Measurements from ENCODE around the gene PRELP. TPM values are rescaled to one million over a fixed set of nuclear protein-coding genes. Genes with fewer than 3 reads are reported as not detected.

PRELP gene
- total and polyA plus RNA-seq, 9 of the 15 experiments (the other 6 are each of a cell fraction or from before 2014, with no cell fraction given) = 0.04 TPM; not detected in 8

DNA sequence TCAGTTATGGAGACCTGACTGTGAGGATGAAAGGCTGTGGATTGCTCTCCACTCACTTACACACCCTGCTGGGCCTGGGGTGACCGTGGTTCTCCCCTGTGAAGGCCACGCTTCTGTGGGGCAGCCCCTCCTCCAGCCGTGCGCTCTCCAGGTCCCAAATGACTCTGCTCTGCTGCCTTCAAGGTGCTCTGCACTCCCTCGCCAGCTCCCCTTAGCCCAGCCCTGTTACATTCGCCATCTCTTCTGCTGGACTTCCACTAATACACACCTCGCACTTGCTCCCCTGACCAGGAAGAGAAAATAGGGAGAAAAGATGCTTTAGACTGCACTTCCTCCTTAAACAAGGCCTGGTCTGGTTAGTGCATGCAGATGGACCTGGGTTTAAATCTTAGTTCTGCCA lies 42.9 kb downstream of the PRELP start:
- CTCF ChIA-PET (ENCODE audit: low intra/inter-chr PET ratio) = no interaction called here
- 2% methylated on average over 7 of the region's 7 CpGs for WGBS (ENCODE audit: insufficient coverage, low coverage, missing lambda C conversion rate)
- POLR2A ChIA-PET = interaction anchor here (0.9 to 1.3 kb wide), 2 partner anchors 9 to 31 kb away, joined by 3 read pairs; no protein-coding TSS in a partner anchor
- no TSS peak for BruUV-seq (replicated peaks)
- intact Hi-C loops (cut with micrococcal nuclease) = no loop called here
- Histone ChIP-seq H3K9me1 (ENCODE audit: control insufficient read depth, insufficient read depth, low read length) (no peaks in the 10 kb centered on the region), H4K20me1 (replicated peaks; ENCODE audit: control insufficient read depth, insufficient read depth, low read length) (peaks cover 18% of the 10 kb centered on the region), H3K27me3 (ENCODE audit: control insufficient read depth in 2 of 2, insufficient read depth in 2 of 2, low read length in 2 of 2) (peaks cover 56 to 97% of the 10 kb centered on the region in 2 experiments), H3K9ac (ENCODE audit: insufficient read depth in 1 of 2, low read depth in 2 of 2, low read length in 2 of 2) (no peak overlapping the region), H3K36me3 (ENCODE audit: control insufficient read depth, insufficient read depth, low read length) (no peaks in the 10 kb centered on the region), H3K4me3 (no peak overlapping the region), H2AFZ (ENCODE audit: low read depth, low read length) (no peak overlapping the region), H3K9me3 (replicated peaks; ENCODE audit: control insufficient read depth, insufficient read depth, low read depth, low read length) (no peaks in the 10 kb centered on the region), H3K27ac (ENCODE audit: extremely low read depth, low read depth, low read length) (no peak overlapping the region), H3K4me1 (replicated peaks in 1 of 2; ENCODE audit: control insufficient read depth in 2 of 2, insufficient read depth in 2 of 2, low read length in 2 of 2) (no peaks in the 10 kb centered on the region; a peak in 1 of 5 replicates), H3K79me2 (ENCODE audit: control insufficient read depth, insufficient read depth, low read length) (no peaks in the 10 kb centered on the region), H3K4me2 (ENCODE audit: insufficient read depth, low read length) (no peak overlapping the region)
- no peak for DNase-seq (ENCODE audit: extremely low read depth in 1 of 4, low spot score in 3 of 4)
- in situ Hi-C loops (cut with MboI) = no loop called here
- TF ChIP-seq, protein P1, sequence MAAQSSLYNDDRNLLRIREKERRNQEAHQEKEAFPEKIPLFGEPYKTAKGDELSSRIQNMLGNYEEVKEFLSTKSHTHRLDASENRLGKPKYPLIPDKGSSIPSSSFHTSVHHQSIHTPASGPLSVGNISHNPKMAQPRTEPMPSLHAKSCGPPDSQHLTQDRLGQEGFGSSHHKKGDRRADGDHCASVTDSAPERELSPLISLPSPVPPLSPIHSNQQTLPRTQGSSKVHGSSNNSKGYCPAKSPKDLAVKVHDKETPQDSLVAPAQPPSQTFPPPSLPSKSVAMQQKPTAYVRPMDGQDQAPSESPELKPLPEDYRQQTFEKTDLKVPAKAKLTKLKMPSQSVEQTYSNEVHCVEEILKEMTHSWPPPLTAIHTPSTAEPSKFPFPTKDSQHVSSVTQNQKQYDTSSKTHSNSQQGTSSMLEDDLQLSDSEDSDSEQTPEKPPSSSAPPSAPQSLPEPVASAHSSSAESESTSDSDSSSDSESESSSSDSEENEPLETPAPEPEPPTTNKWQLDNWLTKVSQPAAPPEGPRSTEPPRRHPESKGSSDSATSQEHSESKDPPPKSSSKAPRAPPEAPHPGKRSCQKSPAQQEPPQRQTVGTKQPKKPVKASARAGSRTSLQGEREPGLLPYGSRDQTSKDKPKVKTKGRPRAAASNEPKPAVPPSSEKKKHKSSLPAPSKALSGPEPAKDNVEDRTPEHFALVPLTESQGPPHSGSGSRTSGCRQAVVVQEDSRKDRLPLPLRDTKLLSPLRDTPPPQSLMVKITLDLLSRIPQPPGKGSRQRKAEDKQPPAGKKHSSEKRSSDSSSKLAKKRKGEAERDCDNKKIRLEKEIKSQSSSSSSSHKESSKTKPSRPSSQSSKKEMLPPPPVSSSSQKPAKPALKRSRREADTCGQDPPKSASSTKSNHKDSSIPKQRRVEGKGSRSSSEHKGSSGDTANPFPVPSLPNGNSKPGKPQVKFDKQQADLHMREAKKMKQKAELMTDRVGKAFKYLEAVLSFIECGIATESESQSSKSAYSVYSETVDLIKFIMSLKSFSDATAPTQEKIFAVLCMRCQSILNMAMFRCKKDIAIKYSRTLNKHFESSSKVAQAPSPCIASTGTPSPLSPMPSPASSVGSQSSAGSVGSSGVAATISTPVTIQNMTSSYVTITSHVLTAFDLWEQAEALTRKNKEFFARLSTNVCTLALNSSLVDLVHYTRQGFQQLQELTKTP (IDR thresholded peaks at IDR 0.05; ENCODE audit: low read depth in 1 of 2, partially characterized antibody in 2 of 2) = no peak
- TF ChIP-seq SMARCE1 (IDR thresholded peaks at IDR 0.05) = no peak
- no peak for TF ChIP-seq TBP (optimal IDR thresholded peaks at IDR 0.05; ENCODE audit: low read depth, low read length)
- TF ChIP-seq, protein P2, sequence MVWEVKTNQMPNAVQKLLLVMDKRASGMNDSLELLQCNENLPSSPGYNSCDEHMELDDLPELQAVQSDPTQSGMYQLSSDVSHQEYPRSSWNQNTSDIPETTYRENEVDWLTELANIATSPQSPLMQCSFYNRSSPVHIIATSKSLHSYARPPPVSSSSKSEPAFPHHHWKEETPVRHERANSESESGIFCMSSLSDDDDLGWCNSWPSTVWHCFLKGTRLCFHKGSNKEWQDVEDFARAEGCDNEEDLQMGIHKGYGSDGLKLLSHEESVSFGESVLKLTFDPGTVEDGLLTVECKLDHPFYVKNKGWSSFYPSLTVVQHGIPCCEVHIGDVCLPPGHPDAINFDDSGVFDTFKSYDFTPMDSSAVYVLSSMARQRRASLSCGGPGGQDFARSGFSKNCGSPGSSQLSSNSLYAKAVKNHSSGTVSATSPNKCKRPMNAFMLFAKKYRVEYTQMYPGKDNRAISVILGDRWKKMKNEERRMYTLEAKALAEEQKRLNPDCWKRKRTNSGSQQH (CRISPR knock-in tag; IDR thresholded peaks at IDR 0.05) = no peak
- no peak for TF ChIP-seq PCBP2 (IDR thresholded peaks at IDR 0.05; ENCODE audit: low read depth, low read length, poor library complexity, severe bottlenecking)
- no peak for TF ChIP-seq ZNF764 (CRISPR knock-in tag; IDR thresholded peaks at IDR 0.05; ENCODE audit: low read depth)
- no peak for TF ChIP-seq RBBP5 (IDR thresholded peaks at IDR 0.05; ENCODE audit: borderline replicate concordance, insufficient read depth, low read length, poor library complexity, severe bottlenecking)
- TF ChIP-seq, protein P3, sequence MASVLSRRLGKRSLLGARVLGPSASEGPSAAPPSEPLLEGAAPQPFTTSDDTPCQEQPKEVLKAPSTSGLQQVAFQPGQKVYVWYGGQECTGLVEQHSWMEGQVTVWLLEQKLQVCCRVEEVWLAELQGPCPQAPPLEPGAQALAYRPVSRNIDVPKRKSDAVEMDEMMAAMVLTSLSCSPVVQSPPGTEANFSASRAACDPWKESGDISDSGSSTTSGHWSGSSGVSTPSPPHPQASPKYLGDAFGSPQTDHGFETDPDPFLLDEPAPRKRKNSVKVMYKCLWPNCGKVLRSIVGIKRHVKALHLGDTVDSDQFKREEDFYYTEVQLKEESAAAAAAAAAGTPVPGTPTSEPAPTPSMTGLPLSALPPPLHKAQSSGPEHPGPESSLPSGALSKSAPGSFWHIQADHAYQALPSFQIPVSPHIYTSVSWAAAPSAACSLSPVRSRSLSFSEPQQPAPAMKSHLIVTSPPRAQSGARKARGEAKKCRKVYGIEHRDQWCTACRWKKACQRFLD (CRISPR knock-in tag; IDR thresholded peaks at IDR 0.05) = no peak
- no peak for ATAC-seq
- FAIRE-seq = no peak
